ENCODE measurements around the gene CDC20.

Gene CDC20

GRCh38 chr1:43314233-43314632, 44.5 kb upstream of the CDC20 start:
- Histone ChIP-seq H3K27ac (ENCODE audit: low read depth, low read length) (no peak overlapping the region), H3K9me3 (ENCODE audit: control insufficient read depth, insufficient read depth, low read length) (no peaks in the 10 kb centered on the region), H3F3A (ENCODE audit: control insufficient read depth, insufficient read depth) (no peaks in the 10 kb centered on the region), H3K4me2 (ENCODE audit: low read length) (no peak overlapping the region), H3K4me1 (ENCODE audit: control insufficient read depth, low read length) (no peaks in the 10 kb centered on the region), H3K4me3 (ENCODE audit: low read length) (no peak overlapping the region), H4K20me1 (ENCODE audit: control insufficient read depth, insufficient read depth, low read depth, low read length) (no peaks in the 10 kb centered on the region), H3K9me2 (replicated peaks; ENCODE audit: control insufficient read depth, low read length) (no peaks in the 10 kb centered on the region), H3K36me3 (ENCODE audit: control insufficient read depth, low read length) (no peaks in the 10 kb centered on the region), H3K79me2 (ENCODE audit: control insufficient read depth, low read length) (no peaks in the 10 kb centered on the region), H3K27me3 (ENCODE audit: control insufficient read depth, low read length) (no peaks in the 10 kb centered on the region)
- TF ChIP-seq EZH2phosphoT487 (IDR thresholded peaks at IDR 0.05; ENCODE audit: borderline replicate concordance, low read length) = no peak
- TF ChIP-seq, protein P1, sequence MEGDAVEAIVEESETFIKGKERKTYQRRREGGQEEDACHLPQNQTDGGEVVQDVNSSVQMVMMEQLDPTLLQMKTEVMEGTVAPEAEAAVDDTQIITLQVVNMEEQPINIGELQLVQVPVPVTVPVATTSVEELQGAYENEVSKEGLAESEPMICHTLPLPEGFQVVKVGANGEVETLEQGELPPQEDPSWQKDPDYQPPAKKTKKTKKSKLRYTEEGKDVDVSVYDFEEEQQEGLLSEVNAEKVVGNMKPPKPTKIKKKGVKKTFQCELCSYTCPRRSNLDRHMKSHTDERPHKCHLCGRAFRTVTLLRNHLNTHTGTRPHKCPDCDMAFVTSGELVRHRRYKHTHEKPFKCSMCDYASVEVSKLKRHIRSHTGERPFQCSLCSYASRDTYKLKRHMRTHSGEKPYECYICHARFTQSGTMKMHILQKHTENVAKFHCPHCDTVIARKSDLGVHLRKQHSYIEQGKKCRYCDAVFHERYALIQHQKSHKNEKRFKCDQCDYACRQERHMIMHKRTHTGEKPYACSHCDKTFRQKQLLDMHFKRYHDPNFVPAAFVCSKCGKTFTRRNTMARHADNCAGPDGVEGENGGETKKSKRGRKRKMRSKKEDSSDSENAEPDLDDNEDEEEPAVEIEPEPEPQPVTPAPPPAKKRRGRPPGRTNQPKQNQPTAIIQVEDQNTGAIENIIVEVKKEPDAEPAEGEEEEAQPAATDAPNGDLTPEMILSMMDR (IDR thresholded peaks at IDR 0.05; ENCODE audit: low read depth, low read length, poor library complexity, severe bottlenecking) = no peak

DNA sequence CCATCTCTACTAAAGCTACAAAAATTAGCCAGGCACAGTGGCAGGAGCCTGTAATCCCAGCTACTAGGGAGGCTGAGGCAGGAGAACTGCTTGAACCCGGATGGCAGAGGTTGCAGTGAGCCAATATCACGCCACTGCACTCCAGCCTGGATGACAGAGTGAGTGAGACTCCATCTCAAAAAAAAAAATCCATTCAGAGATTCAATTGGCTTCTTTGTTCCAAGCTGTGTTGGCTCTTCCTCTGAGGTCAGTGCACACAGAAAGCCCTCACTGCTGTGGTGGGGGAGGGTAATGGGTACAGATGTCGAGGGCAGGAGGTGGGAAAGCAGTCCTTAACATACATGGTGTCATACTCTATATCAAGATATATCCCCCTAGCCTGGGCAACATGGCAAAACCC, 43.3 kb upstream of the CDC20 start:
- Histone ChIP-seq H3K27me3 (ENCODE audit: control insufficient read depth, low read length) (no peaks in the 10 kb centered on the region), H3K4me2 (ENCODE audit: low read length) (no peak overlapping the region), H3K4me3 (ENCODE audit: low read length) (no peak overlapping the region), H3K36me3 (ENCODE audit: control insufficient read depth, low read length) (no peaks in the 10 kb centered on the region), H3K9me3 (ENCODE audit: control insufficient read depth, insufficient read depth, low read length) (no peaks in the 10 kb centered on the region), H3K4me1 (ENCODE audit: control insufficient read depth, low read length) (no peaks in the 10 kb centered on the region), H3K27ac (ENCODE audit: low read depth, low read length) (no peak overlapping the region), H3K9me2 (replicated peaks; ENCODE audit: control insufficient read depth, low read length) (no peaks in the 10 kb centered on the region), H3K79me2 (ENCODE audit: control insufficient read depth, low read length) (no peaks in the 10 kb centered on the region), H3F3A (ENCODE audit: control insufficient read depth, insufficient read depth) (no peaks in the 10 kb centered on the region), H4K20me1 (ENCODE audit: control insufficient read depth, insufficient read depth, low read depth, low read length) (no peaks in the 10 kb centered on the region)
- no peak for TF ChIP-seq EZH2phosphoT487 (IDR thresholded peaks at IDR 0.05; ENCODE audit: borderline replicate concordance, low read length)
- TF ChIP-seq, protein P1 (IDR thresholded peaks at IDR 0.05; ENCODE audit: low read depth, low read length, poor library complexity, severe bottlenecking) = no peak

- Histone ChIP-seq H4K20me1 (ENCODE audit: control insufficient read depth, insufficient read depth, low read depth, low read length) (no peaks in the 10 kb centered on the region), H3K27ac (ENCODE audit: low read depth, low read length) (no peak overlapping the region), H3K27me3 (ENCODE audit: control insufficient read depth, low read length) (no peaks in the 10 kb centered on the region), H3K9me2 (replicated peaks; ENCODE audit: control insufficient read depth, low read length) (no peaks in the 10 kb centered on the region), H3K4me1 (ENCODE audit: control insufficient read depth, low read length) (no peaks in the 10 kb centered on the region), H3K79me2 (ENCODE audit: control insufficient read depth, low read length) (no peaks in the 10 kb centered on the region), H3K4me2 (ENCODE audit: low read length) (no peak overlapping the region), H3K9me3 (ENCODE audit: control insufficient read depth, insufficient read depth, low read length) (no peaks in the 10 kb centered on the region), H3K36me3 (ENCODE audit: control insufficient read depth, low read length) (no peaks in the 10 kb centered on the region), H3F3A (ENCODE audit: control insufficient read depth, insufficient read depth) (no peaks in the 10 kb centered on the region), H3K4me3 (ENCODE audit: low read length) (no peak overlapping the region)
- no peak for TF ChIP-seq EZH2phosphoT487 (IDR thresholded peaks at IDR 0.05; ENCODE audit: borderline replicate concordance, low read length)
- TF ChIP-seq, protein P1 (IDR thresholded peaks at IDR 0.05; ENCODE audit: low read depth, low read length, poor library complexity, severe bottlenecking) = no peak
These were observed 42.6 kb upstream of the CDC20 start for GRCh38 chr1:43315963-43316737.
